PC-3 (cell line): ENCODE data around the gene UBAC2. TPM values are rescaled to one million over a fixed set of nuclear protein-coding genes. Genes with fewer than 3 reads are reported as not detected.

Experiments used
- ATAC-seq: fragments of 200-7000 bp; cut with Tn5 transposase; 2 replicates; pipeline ENCODE4 v1.9.1; 2020; ENCODE audit warnings: mild to moderate bottlenecking, moderate library complexity
- BruUV-seq: library from RNA; stranded (reverse); fragments of 400-500 nt; replicated peaks from 2 replicates; lab custom pipeline; 2021; lab: Mats Ljungman, UMichigan
- CTCF ChIA-PET: fragments of 300-600 bp; sonication (Branson Sonifier 250); formaldehyde crosslinking; loops from one replicate; lab custom pipeline; 2022; ENCODE audit warnings: antibody characterized with exemption; lab: Charles Lee
- POLR2A ChIA-PET: fragments of 300-600 bp; sonication (Branson Sonifier 250); formaldehyde crosslinking; loops from one replicate; lab custom pipeline; 2022; ENCODE audit warnings: antibody characterized with exemption; ENCODE audit not compliant: unreplicated experiment; lab: Charles Lee
- DNase-seq: peaks from one replicate; pipeline ENCODE4 v3.0.0-alpha.2; 2015
- H2AFZ ChIP-seq: fragments of 300-600 bp; sonication (generic); 2 replicates; pipeline ENCODE4 v1.6.0; 2016; ENCODE audit warnings: antibody characterized with exemption, low read length
- H3F3A ChIP-seq: fragments of 300-600 bp; sonication (generic); one replicate; pipeline ENCODE4 v1.6.0; 2017; ENCODE audit warnings: antibody characterized with exemption, low read length, control low read depth, mild to moderate bottlenecking; ENCODE audit not compliant: unreplicated experiment
- H3K27ac ChIP-seq: fragments of 300-600 bp; sonication (generic); 2 replicates; pipeline ENCODE4 v1.5.1; 2016; ENCODE audit warnings: mild to moderate bottlenecking, low read length
- H3K27me3 ChIP-seq: fragments of 300-600 bp; sonication (generic); 2 replicates; pipeline ENCODE4 v1.6.1; 2016; ENCODE audit warnings: low read length, mixed read lengths
- H3K36me3 ChIP-seq: fragments of 300-600 bp; sonication (generic); 2 replicates; pipeline ENCODE4 v1.6.1; 2016; ENCODE audit warnings: low read depth, mixed run types, low read length, mixed read lengths
- H3K4me1 ChIP-seq: fragments of 300-600 bp; sonication (generic); 2 replicates; pipeline ENCODE4 v1.5.1; 2016; ENCODE audit warnings: low read length; ENCODE audit not compliant: insufficient read depth
- H3K4me2 ChIP-seq: fragments of 300-600 bp; sonication (generic); 2 replicates; pipeline ENCODE4 v1.6.0; 2016; ENCODE audit warnings: low read length
- H3K4me3 ChIP-seq: fragments of 300-600 bp; sonication (generic); 2 replicates; pipeline ENCODE4 v1.5.1; 2016; ENCODE audit warnings: mild to moderate bottlenecking, low read length, mixed read lengths
- H3K79me2 ChIP-seq: fragments of 300-600 bp; sonication (generic); 2 replicates; pipeline ENCODE4 v1.6.1; 2017; ENCODE audit warnings: low read length, mixed read lengths
- H3K9ac ChIP-seq: fragments of 300-600 bp; sonication (generic); 2 replicates; pipeline ENCODE4 v1.6.0; 2016; ENCODE audit warnings: mild to moderate bottlenecking, low read length
- H3K9me2 ChIP-seq: fragments of 300-600 bp; sonication (generic); replicated peaks from 2 replicates; pipeline ENCODE4 v1.6.1; 2016; ENCODE audit warnings: mixed run types, low read length, mixed read lengths
- H3K9me3 ChIP-seq: fragments of 300-600 bp; sonication (generic); 2 replicates; pipeline ENCODE4 v1.6.1; 2016; ENCODE audit warnings: low read length, mixed read lengths
- H4K20me1 ChIP-seq: fragments of 300-600 bp; sonication (generic); 2 replicates; pipeline ENCODE4 v1.6.1; 2016; ENCODE audit warnings: low read length, mixed read lengths
- CTCF ChIP-seq: fragments of 300-600 bp; sonication (generic); conservative IDR thresholded peaks from 2 replicates; pipeline ENCODE4 v1.5.1; 2017; ENCODE audit warnings: antibody characterized with exemption, low read depth, mild to moderate bottlenecking, low read length
- EZH2 ChIP-seq: fragments of 300-600 bp; sonication (generic); IDR thresholded peaks from one replicate; pipeline ENCODE4 v1.6.1; 2017; ENCODE audit warnings: antibody characterized with exemption, mild to moderate bottlenecking, low read length; ENCODE audit not compliant: unreplicated experiment
- EZH2phosphoT487 ChIP-seq: fragments of 300-600 bp; sonication (generic); IDR thresholded peaks from 2 replicates; pipeline ENCODE4 v1.6.1; 2018; ENCODE audit warnings: mild to moderate bottlenecking, antibody characterized with exemption, low read length, borderline replicate concordance
- intact Hi-C: fragments of 100-400 bp; cut with micrococcal nuclease; formaldehyde crosslinking; loops from 2 replicates; pipeline ENCODE4 v1.9.0; 2023
- total RNA-seq: library from RNA; depleted of rRNA; stranded (reverse); fragments of >200 nt; gene quantifications from 2 replicates; pipeline ENCODE4 v1.2.3, GENCODE V29; 2014

Gene UBAC2
- total RNA-seq, 1 experiment from 2014 or later, result 34.5 TPM

- Histone ChIP-seq H2AFZ (no peak overlapping the region), H3K27me3 (no peaks in the 10 kb centered on the region), H3K4me1 (peaks cover 22% of the 10 kb centered on the region), H3K9ac (no peak overlapping the region), H3K27ac (no peak overlapping the region), H4K20me1 (no peaks in the 10 kb centered on the region), H3K9me3 (no peaks in the 10 kb centered on the region), H3K36me3 (no peaks in the 10 kb centered on the region), H3K79me2 (no peaks in the 10 kb centered on the region), H3K4me2 (no peak overlapping the region), H3K4me3 (no peak overlapping the region), H3F3A (no peaks in the 10 kb centered on the region), H3K9me2 (no peaks in the 10 kb centered on the region)
- BruUV-seq, result no TSS peak
- no peak for TF ChIP-seq EZH2phosphoT487
- no peak for TF ChIP-seq EZH2
- no peak for TF ChIP-seq CTCF
- CTCF ChIA-PET, result no interaction called here
- POLR2A ChIA-PET, result no interaction called here
- DNase-seq (no peak), ATAC-seq (no peak)
- intact Hi-C loops, result no loop called here
Observed at GRCh38 chr13:99355267-99356011, 154.8 kb downstream of the UBAC2 start.

DNA sequence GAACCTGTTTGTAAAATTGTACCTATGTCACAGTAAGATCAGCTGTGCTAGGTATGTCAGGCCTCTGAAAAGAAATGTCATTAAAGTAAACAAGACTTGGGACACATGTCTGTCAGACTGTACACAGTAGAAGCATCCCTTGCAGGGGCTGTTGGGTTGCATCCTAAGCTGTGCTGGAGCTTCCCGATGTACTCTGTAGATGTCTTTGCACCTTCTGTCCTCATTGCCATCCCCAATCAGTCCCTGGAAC is 155.3 kb downstream of the UBAC2 start:
- H3K4me1 ChIP-seq, result peaks cover 22% of the 10 kb centered on the region
- POLR2A ChIA-PET, result no interaction called here
- H3K36me3 ChIP-seq, result no peaks in the 10 kb centered on the region
- TF ChIP-seq CTCF (no peak), EZH2phosphoT487 (no peak), EZH2 (no peak)
- H3K9me2 ChIP-seq, result no peaks in the 10 kb centered on the region
- no peaks in the 10 kb centered on the region for H3K27me3 ChIP-seq
- no peak for ATAC-seq
- H3K27ac ChIP-seq, result no peak overlapping the region
- no peak overlapping the region for H2AFZ ChIP-seq
- no TSS peak for BruUV-seq
- no peak overlapping the region for H3K9ac ChIP-seq
- no peaks in the 10 kb centered on the region for H3F3A ChIP-seq
- CTCF ChIA-PET, result no interaction called here
- no peak for DNase-seq
- no peak overlapping the region for H3K4me2 ChIP-seq
- no peak overlapping the region for H3K4me3 ChIP-seq
- no peaks in the 10 kb centered on the region for H3K79me2 ChIP-seq
- intact Hi-C loops, result no loop called here
- no peaks in the 10 kb centered on the region for H3K9me3 ChIP-seq
- H4K20me1 ChIP-seq, result no peaks in the 10 kb centered on the region

DNA sequence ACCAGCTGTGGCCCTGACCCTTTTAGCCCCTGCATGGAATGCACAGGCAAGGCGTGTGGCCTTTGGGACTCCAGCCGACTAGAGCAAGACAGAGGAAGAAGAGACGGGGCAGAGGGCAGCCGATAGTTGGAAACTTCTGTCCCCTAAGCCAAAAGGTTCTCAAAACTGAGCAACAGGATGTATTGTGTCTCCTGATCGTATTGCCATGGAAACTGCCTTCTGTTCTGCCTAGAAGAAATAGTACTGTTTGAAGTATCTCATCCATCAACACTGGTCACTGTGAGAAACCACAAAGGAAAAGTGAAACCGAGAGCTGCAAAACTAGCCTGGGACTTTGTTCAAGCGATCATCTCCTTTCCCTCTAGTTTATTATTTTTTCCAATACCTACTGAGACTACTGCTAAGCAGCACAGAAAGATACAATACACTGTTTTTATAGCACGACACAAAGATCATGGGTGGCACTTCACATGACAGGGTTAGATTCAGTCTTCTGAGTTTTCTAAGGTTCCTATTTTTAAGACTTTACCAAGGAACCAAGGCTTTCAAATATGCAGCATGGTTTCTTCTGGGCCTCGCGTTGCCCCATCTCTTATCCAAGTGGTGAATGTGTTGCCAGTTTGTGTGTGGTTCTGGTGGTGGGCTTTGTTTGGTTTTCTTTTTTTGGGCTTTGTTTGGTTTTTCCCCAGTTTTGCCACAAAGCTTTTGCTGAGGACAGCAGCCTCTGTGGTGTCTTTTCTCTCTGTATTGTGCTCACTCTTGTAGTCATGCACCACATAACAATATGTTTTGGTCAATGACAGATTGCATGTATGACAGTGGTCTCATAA is 155.8 kb downstream of the UBAC2 start:
- POLR2A ChIA-PET, result no interaction called here
- DNase-seq, result no peak
- no peak; the same call in 1 of the 2 replicates for ATAC-seq
- Histone ChIP-seq H3K9me3 (no peaks in the 10 kb centered on the region), H3K27me3 (no peaks in the 10 kb centered on the region), H3F3A (no peaks in the 10 kb centered on the region), H3K4me1 (peaks cover 22% of the 10 kb centered on the region), H3K36me3 (no peaks in the 10 kb centered on the region), H3K4me2 (0 out of 2 replicates have a peak overlapping the region, but pooled peaks have one; percentile 22), H3K4me3 (no peak overlapping the region), H3K79me2 (no peaks in the 10 kb centered on the region), H3K9ac (no peak overlapping the region), H4K20me1 (no peaks in the 10 kb centered on the region), H3K9me2 (no peaks in the 10 kb centered on the region), H3K27ac (peak overlapping the region; percentile 51), H2AFZ (no peak overlapping the region)
- no peak for TF ChIP-seq EZH2phosphoT487
- no peak for TF ChIP-seq CTCF
- TF ChIP-seq EZH2, result no peak
- intact Hi-C loops, result no loop called here
- CTCF ChIA-PET, result no interaction called here
- no TSS peak for BruUV-seq
